OCI-LY1 (cell line): ENCODE results near the gene THRAP3.

ENCODE experiments used
- H2AFZ ChIP-seq: fragments of 200-600 bp; sonication (generic), shearing (Covaris generic); 2 replicates; pipeline ENCODE4 v1.6.0; 2014; ENCODE audit warnings: antibody characterized with exemption, mild to moderate bottlenecking, low read length
- H3F3A ChIP-seq: fragments of 200-600 bp; sonication (generic), shearing (Covaris generic); 2 replicates; pipeline ENCODE4 v1.6.0; 2014; ENCODE audit warnings: mild to moderate bottlenecking, antibody characterized with exemption, low read length, moderate library complexity; ENCODE audit not compliant: insufficient read depth
- H3K27ac ChIP-seq: fragments of 200-600 bp; sonication (generic); 2 replicates; pipeline ENCODE4 v1.5.1; 2014; ENCODE audit warnings: low read length, mixed run types, mild to moderate bottlenecking, low read depth; ENCODE audit not compliant: poor library complexity, severe bottlenecking
- H3K27me3 ChIP-seq: fragments of 200-600 bp; sonication (generic); 2 replicates; pipeline ENCODE4 v1.6.0; 2014; ENCODE audit warnings: antibody characterized with exemption, mild to moderate bottlenecking, low read length, moderate library complexity; ENCODE audit not compliant: insufficient read depth
- H3K36me3 ChIP-seq: fragments of 200-600 bp; sonication (generic); 2 replicates; pipeline ENCODE4 v1.6.1; 2014; ENCODE audit warnings: mild to moderate bottlenecking, antibody characterized with exemption, low read length, moderate library complexity, mixed read lengths; ENCODE audit not compliant: insufficient read depth
- H3K4me1 ChIP-seq: fragments of 200-600 bp; sonication (generic); 2 replicates; pipeline ENCODE4 v1.5.1; 2014; ENCODE audit warnings: mild to moderate bottlenecking, low read length, moderate library complexity; ENCODE audit not compliant: insufficient read depth, severe bottlenecking
- H3K4me2 ChIP-seq: fragments of 200-600 bp; sonication (generic), shearing (Covaris generic); 2 replicates; pipeline ENCODE4 v1.6.1; 2014; ENCODE audit warnings: low read length
- H3K4me3 ChIP-seq: fragments of 200-600 bp; sonication (generic); 2 replicates; pipeline ENCODE4 v1.5.1; 2014; ENCODE audit warnings: low read length, low read depth, mild to moderate bottlenecking, mixed read lengths; ENCODE audit not compliant: poor library complexity, severe bottlenecking
- H3K79me2 ChIP-seq: fragments of 200-600 bp; shearing (Covaris generic); 2 replicates; pipeline ENCODE4 v1.6.1; 2016; ENCODE audit warnings: mixed run types, low read length, mixed read lengths; ENCODE audit not compliant: insufficient read depth
- H3K9ac ChIP-seq: fragments of 200-600 bp; sonication (generic), shearing (Covaris generic); 2 replicates; pipeline ENCODE4 v1.6.1; 2014; ENCODE audit warnings: mild to moderate bottlenecking, low read length, mixed read lengths
- H3K9me2 ChIP-seq: fragments of 200-600 bp; sonication (generic), shearing (Covaris generic); 2 replicates; pipeline ENCODE4 v1.6.1; 2014; ENCODE audit warnings: low read depth, mild to moderate bottlenecking, low read length, mixed read lengths
- H3K9me3 ChIP-seq: fragments of 200-600 bp; shearing (Covaris generic); 2 replicates; pipeline ENCODE4 v1.6.1; 2014; ENCODE audit warnings: low read length, mixed read lengths
- H4K20me1 ChIP-seq: fragments of 200-600 bp; sonication (generic), shearing (Covaris generic); 2 replicates; pipeline ENCODE4 v1.6.0; 2016; ENCODE audit warnings: mild to moderate bottlenecking, low read length; ENCODE audit not compliant: insufficient read depth
- CTCF ChIP-seq: fragments of 200-600 bp; sonication (generic), shearing (Covaris generic); IDR thresholded peaks from 2 replicates; pipeline ENCODE4 v1.5.1; 2017; ENCODE audit warnings: mild to moderate bottlenecking, antibody characterized with exemption, low read length, moderate library complexity, mixed read lengths
- EZH2 ChIP-seq: fragments of 200-600 bp; sonication (generic), shearing (Covaris generic); IDR thresholded peaks from 2 replicates; pipeline ENCODE4 v1.8.0; 2017; ENCODE audit warnings: borderline replicate concordance, mixed run types, mild to moderate bottlenecking, antibody characterized with exemption, low read length, moderate library complexity, mixed read lengths

Gene THRAP3

GRCh38 chr1:36344395-36344680 lies 120.1 kb downstream of the THRAP3 start:
- Histone ChIP-seq H3K4me1 (peaks cover 1% of the 10 kb centered on the region), H3K36me3 (peaks cover 75% of the 10 kb centered on the region), H3K4me2 (no peak overlapping the region), H4K20me1 (no peaks in the 10 kb centered on the region), H2AFZ (no peak overlapping the region), H3K27me3 (no peaks in the 10 kb centered on the region), H3K79me2 (no peaks in the 10 kb centered on the region), H3K9ac (no peak overlapping the region), H3K4me3 (no peak overlapping the region), H3F3A (no peaks in the 10 kb centered on the region), H3K9me2 (no peaks in the 10 kb centered on the region), H3K9me3 (no peaks in the 10 kb centered on the region), H3K27ac (no peak overlapping the region)
- no peak for TF ChIP-seq CTCF
- TF ChIP-seq EZH2 = no peak

GRCh38 chr1:36345353-36345752 lies 121.1 kb downstream of the THRAP3 start:
- H3K27ac ChIP-seq = no peak overlapping the region
- no peaks in the 10 kb centered on the region for H3F3A ChIP-seq
- H3K36me3 ChIP-seq = peaks cover 77% of the 10 kb centered on the region; the same call in 1 of the 2 replicates
- H3K79me2 ChIP-seq = no peaks in the 10 kb centered on the region
- no peak overlapping the region for H3K4me2 ChIP-seq
- no peak overlapping the region for H3K9ac ChIP-seq
- H3K9me2 ChIP-seq = no peaks in the 10 kb centered on the region
- TF ChIP-seq CTCF = no peak
- no peak for TF ChIP-seq EZH2
- peaks cover 11% of the 10 kb centered on the region for H3K4me1 ChIP-seq
- H3K27me3 ChIP-seq = no peaks in the 10 kb centered on the region
- no peak overlapping the region for H3K4me3 ChIP-seq
- no peak overlapping the region for H2AFZ ChIP-seq
- no peaks in the 10 kb centered on the region for H4K20me1 ChIP-seq
- H3K9me3 ChIP-seq = no peaks in the 10 kb centered on the region

GRCh38 chr1:36346741-36347370 lies 122.6 kb downstream of the THRAP3 start:
- Histone ChIP-seq H3K79me2 (no peaks in the 10 kb centered on the region), H3F3A (no peaks in the 10 kb centered on the region), H3K27ac (no peak overlapping the region), H3K36me3 (peaks cover 67% of the 10 kb centered on the region; the same call in 1 of the 2 replicates), H3K9me2 (no peaks in the 10 kb centered on the region), H3K9ac (no peak overlapping the region), H3K9me3 (no peaks in the 10 kb centered on the region), H3K4me2 (no peak overlapping the region), H2AFZ (no peak overlapping the region), H3K27me3 (no peaks in the 10 kb centered on the region), H4K20me1 (no peaks in the 10 kb centered on the region), H3K4me3 (no peak overlapping the region), H3K4me1 (peaks cover 24% of the 10 kb centered on the region)
- no peak for TF ChIP-seq CTCF
- TF ChIP-seq EZH2 = no peak
